ENCODE measurements around the gene CHMP2A. TPM values are rescaled to one million over a fixed set of nuclear protein-coding genes. Genes with fewer than 3 reads are reported as not detected.
"Not testable (repeated sequence)": the region's sequence is repeated elsewhere in the genome, so short reads cannot be mapped to it uniquely, and the experiment has no call there.

The CHMP2A gene
- total and polyA plus RNA-seq, 10 of the 15 experiments (the other 5 are each of a cell fraction or from before 2014, with no cell fraction given) = 69.5 to 172 (median 109) TPM

DNA sequence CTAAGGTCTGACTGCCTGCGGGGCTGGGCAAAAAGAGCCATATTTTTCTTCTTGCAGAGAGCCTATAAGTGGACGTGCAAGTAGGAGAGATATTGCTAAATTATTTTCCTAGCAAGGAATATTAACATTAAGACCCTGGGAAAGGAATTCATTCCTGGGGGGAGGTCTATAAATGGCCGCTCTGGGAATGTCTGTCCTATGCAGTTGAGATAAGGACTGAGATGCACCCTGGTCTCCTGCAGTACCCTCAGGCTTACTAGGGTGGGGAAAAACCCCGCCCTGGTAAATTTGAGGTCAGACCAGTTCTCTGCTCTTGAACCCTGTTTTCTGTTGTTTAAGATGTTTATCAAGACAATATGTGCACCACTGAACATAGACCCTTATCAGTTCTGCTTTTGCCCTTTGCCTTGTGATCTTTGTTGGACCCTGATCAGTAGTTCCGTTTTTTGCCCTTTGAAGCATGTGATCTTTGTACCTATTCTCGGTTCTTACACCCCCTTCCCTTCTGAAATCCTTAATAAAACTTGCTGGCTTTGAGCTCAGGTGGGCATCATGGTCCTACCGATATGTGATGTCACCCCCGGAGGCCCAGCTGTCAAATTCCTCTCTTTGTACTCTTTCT lies 47.2 kb downstream of the CHMP2A start:
- H2AFZ ChIP-seq (ENCODE audit: control insufficient read depth, low read depth, low read length); H4K20me1 ChIP-seq (ENCODE audit: control insufficient read depth, insufficient read depth); H3K36me3 ChIP-seq (ENCODE audit: control insufficient read depth in 2 of 2, insufficient read depth in 2 of 2, low read length in 1 of 2); FAIRE-seq; BruUV-seq (replicated peaks); DNase-seq (ENCODE audit: low read depth, low spot score); CTCF ChIA-PET; ATAC-seq; H3K27ac ChIP-seq (ENCODE audit: control insufficient read depth, insufficient read depth); H3K27me3 ChIP-seq (replicated peaks in 1 of 2; ENCODE audit: control insufficient read depth in 2 of 2, insufficient read depth in 2 of 2, low read length in 1 of 2); in situ Hi-C loops (cut with MboI); H3K9me3 ChIP-seq (replicated peaks; ENCODE audit: control insufficient read depth, insufficient read depth, low read length); intact Hi-C loops (cut with micrococcal nuclease; ENCODE audit: unreplicated experiment); H3K4me1 ChIP-seq (ENCODE audit: control insufficient read depth, insufficient read depth, low read length); H3K4me2 ChIP-seq (ENCODE audit: control insufficient read depth, insufficient read depth); SMC1A ChIA-PET (ENCODE audit: uncharacterized antibody, unreplicated experiment); H3K4me3 ChIP-seq; RAD21 ChIA-PET (ENCODE audit: unreplicated experiment); H3K79me2 ChIP-seq (ENCODE audit: control insufficient read depth, insufficient read depth, low read length); H3K9ac ChIP-seq (ENCODE audit: control insufficient read depth, insufficient read depth, low read length); POLR2A ChIA-PET: not testable (repeated sequence)
- WGBS (ENCODE audit: insufficient coverage, insufficient replicate concordance, low lambda C conversion rate, missing lambda C conversion rate) = 63% methylated on average over 8 of the region's 8 CpGs

Small RNA genes lying within 50 kb of the gene (microRNA-seq; reads per million reads assigned to microRNA genes)
- 1.1 reads per million for gene MIR6807

Small RNA genes lying within 50 kb of the gene (small RNA-seq; reads per million reads assigned to genes)
- gene MIR6807 (0.70 reads per million, percentile 19 among the genes with 10 or more reads in this experiment), gene RN7SL525P (not detected)

Other genes starting within 250 kb of the CHMP2A start
Only the 7 nearest of the 17 such genes appear.
- gene ZNF324, start 88.0 kb downstream of the CHMP2A start, total RNA-seq (2014; rRNA removed) = 10.6 and 13.9 TPM in 2 replicates
- gene ZNF324, start 88.0 kb downstream of the CHMP2A start, total RNA-seq (2014; rRNA removed; fragmentation: Illumina TruSeq; extraction: Trizol) = 5.0 and 5.9 TPM in 2 replicates
- gene ZNF324, start 88.0 kb downstream of the CHMP2A start, total RNA-seq (2021) = 12.1 and 12.9 TPM in 2 replicates
- gene ZNF324, start 88.0 kb downstream of the CHMP2A start, polyA plus RNA-seq (2011; rRNA removed) = 2.8 and 5.7 TPM in 2 replicates
- 3.1 and 3.5 TPM in 2 replicates for gene ZNF324, start 88.0 kb downstream of the CHMP2A start, polyA plus RNA-seq (2014; fragmentation: Illumina TruSeq; extraction: Trizol)
- 1 to 10 TPM in 1 of 2 experiments, under 1 TPM in 1; 0.71 to 2.1 TPM for gene ZNF324, start 88.0 kb downstream of the CHMP2A start, polyA plus RNA-seq (2014; fragmentation: Nextera tagmentation; extraction: Ambion mirVana)
- 8.1 and 9.5 TPM in 2 replicates for gene ZNF324, start 88.0 kb downstream of the CHMP2A start, polyA plus RNA-seq (2014; rRNA removed)
- 1 to 10 TPM; 8.5 to 9.0 TPM for gene ZNF324, start 88.0 kb downstream of the CHMP2A start, polyA plus RNA-seq (2016; fragmentation: Nextera tagmentation; extraction: Ambion mirVana)
- gene ZNF446, start 78.8 kb downstream of the CHMP2A start, total RNA-seq (2014; rRNA removed) = 6.5 and 6.9 TPM in 2 replicates
- 2.3 and 2.5 TPM in 2 replicates for gene ZNF446, start 78.8 kb downstream of the CHMP2A start, total RNA-seq (2014; rRNA removed; fragmentation: Illumina TruSeq; extraction: Trizol)
- gene ZNF446, start 78.8 kb downstream of the CHMP2A start, total RNA-seq (2021) = 5.6 and 6.0 TPM in 2 replicates
- 1.1 and 3.5 TPM in 2 replicates for gene ZNF446, start 78.8 kb downstream of the CHMP2A start, polyA plus RNA-seq (2011; rRNA removed)
- 0.63 and 1.6 TPM in 2 replicates for gene ZNF446, start 78.8 kb downstream of the CHMP2A start, polyA plus RNA-seq (2014; fragmentation: Illumina TruSeq; extraction: Trizol)
- under 1 TPM; 0.14 to 0.49 TPM for gene ZNF446, start 78.8 kb downstream of the CHMP2A start, polyA plus RNA-seq (2014; fragmentation: Nextera tagmentation; extraction: Ambion mirVana)
- gene ZNF446, start 78.8 kb downstream of the CHMP2A start, polyA plus RNA-seq (2014; rRNA removed) = 5.3 and 5.8 TPM in 2 replicates
- 1 to 10 TPM; 4.7 to 5.7 TPM for gene ZNF446, start 78.8 kb downstream of the CHMP2A start, polyA plus RNA-seq (2016; fragmentation: Nextera tagmentation; extraction: Ambion mirVana)
- 48.4 and 57.2 TPM in 2 replicates for gene SLC27A5, start 43.1 kb downstream of the CHMP2A start, total RNA-seq (2014; rRNA removed)
- 25.7 and 26.8 TPM in 2 replicates for gene SLC27A5, start 43.1 kb downstream of the CHMP2A start, total RNA-seq (2014; rRNA removed; fragmentation: Illumina TruSeq; extraction: Trizol)
- 31.2 and 31.5 TPM in 2 replicates for gene SLC27A5, start 43.1 kb downstream of the CHMP2A start, total RNA-seq (2021)
- gene SLC27A5, start 43.1 kb downstream of the CHMP2A start, polyA plus RNA-seq (2011; rRNA removed) = 13.7 and 32.0 TPM in 2 replicates
- gene SLC27A5, start 43.1 kb downstream of the CHMP2A start, polyA plus RNA-seq (2014; fragmentation: Illumina TruSeq; extraction: Trizol) = 5.7 and 21.2 TPM in 2 replicates
- 100 to 1,000 TPM; 113 to 127 TPM for gene SLC27A5, start 43.1 kb downstream of the CHMP2A start, polyA plus RNA-seq (2014; fragmentation: Nextera tagmentation; extraction: Ambion mirVana)
- gene SLC27A5, start 43.1 kb downstream of the CHMP2A start, polyA plus RNA-seq (2014; rRNA removed) = 55.7 and 62.9 TPM in 2 replicates
- 10 to 100 TPM; 25.8 to 28.6 TPM for gene SLC27A5, start 43.1 kb downstream of the CHMP2A start, polyA plus RNA-seq (2016; fragmentation: Nextera tagmentation; extraction: Ambion mirVana)
- gene ZBTB45, start 35.3 kb downstream of the CHMP2A start, total RNA-seq (2014; rRNA removed) = 4.5 and 6.1 TPM in 2 replicates
- gene ZBTB45, start 35.3 kb downstream of the CHMP2A start, total RNA-seq (2014; rRNA removed; fragmentation: Illumina TruSeq; extraction: Trizol) = 1.2 and 1.7 TPM in 2 replicates
- 12.7 and 17.2 TPM in 2 replicates for gene ZBTB45, start 35.3 kb downstream of the CHMP2A start, total RNA-seq (2021)
- gene ZBTB45, start 35.3 kb downstream of the CHMP2A start, polyA plus RNA-seq (2011; rRNA removed) = 0.72 and 2.4 TPM in 2 replicates
- 0.13 and 1.2 TPM in 2 replicates for gene ZBTB45, start 35.3 kb downstream of the CHMP2A start, polyA plus RNA-seq (2014; fragmentation: Illumina TruSeq; extraction: Trizol)
- under 1 TPM; 0.29 to 0.33 TPM for gene ZBTB45, start 35.3 kb downstream of the CHMP2A start, polyA plus RNA-seq (2014; fragmentation: Nextera tagmentation; extraction: Ambion mirVana)
- 7.7 and 8.0 TPM in 2 replicates for gene ZBTB45, start 35.3 kb downstream of the CHMP2A start, polyA plus RNA-seq (2014; rRNA removed)
- gene ZBTB45, start 35.3 kb downstream of the CHMP2A start, polyA plus RNA-seq (2016; fragmentation: Nextera tagmentation; extraction: Ambion mirVana) = 10 to 100 TPM; 13.9 to 14.3 TPM
- 569 and 650 TPM in 2 replicates for gene TRIM28, start 11.0 kb downstream of the CHMP2A start, total RNA-seq (2014; rRNA removed)
- 256 and 311 TPM in 2 replicates for gene TRIM28, start 11.0 kb downstream of the CHMP2A start, total RNA-seq (2014; rRNA removed; fragmentation: Illumina TruSeq; extraction: Trizol)
- 492 and 503 TPM in 2 replicates for gene TRIM28, start 11.0 kb downstream of the CHMP2A start, total RNA-seq (2021)
- 167 and 420 TPM in 2 replicates for gene TRIM28, start 11.0 kb downstream of the CHMP2A start, polyA plus RNA-seq (2011; rRNA removed)
- 147 and 280 TPM in 2 replicates for gene TRIM28, start 11.0 kb downstream of the CHMP2A start, polyA plus RNA-seq (2014; fragmentation: Illumina TruSeq; extraction: Trizol)
- 10 to 100 TPM in 1 of 2 experiments, 1 to 10 TPM in 1; 5.0 to 32.5 TPM for gene TRIM28, start 11.0 kb downstream of the CHMP2A start, polyA plus RNA-seq (2014; fragmentation: Nextera tagmentation; extraction: Ambion mirVana)
- 363 and 502 TPM in 2 replicates for gene TRIM28, start 11.0 kb downstream of the CHMP2A start, polyA plus RNA-seq (2014; rRNA removed)
- gene TRIM28, start 11.0 kb downstream of the CHMP2A start, polyA plus RNA-seq (2016; fragmentation: Nextera tagmentation; extraction: Ambion mirVana) = 10 to 100 TPM; 82.9 to 91.1 TPM
- gene UBE2M, start 3.5 kb upstream of the CHMP2A start, total RNA-seq (2014; rRNA removed) = 68.6 and 95.2 TPM in 2 replicates
- gene UBE2M, start 3.5 kb upstream of the CHMP2A start, total RNA-seq (2014; rRNA removed; fragmentation: Illumina TruSeq; extraction: Trizol) = 61.7 and 66.8 TPM in 2 replicates
- 100 and 105 TPM in 2 replicates for gene UBE2M, start 3.5 kb upstream of the CHMP2A start, total RNA-seq (2021)
- 55.6 and 92.7 TPM in 2 replicates for gene UBE2M, start 3.5 kb upstream of the CHMP2A start, polyA plus RNA-seq (2011; rRNA removed)
- gene UBE2M, start 3.5 kb upstream of the CHMP2A start, polyA plus RNA-seq (2014; fragmentation: Illumina TruSeq; extraction: Trizol) = 105 and 127 TPM in 2 replicates
- 1 to 10 TPM; 1.4 to 1.7 TPM for gene UBE2M, start 3.5 kb upstream of the CHMP2A start, polyA plus RNA-seq (2014; fragmentation: Nextera tagmentation; extraction: Ambion mirVana)
- 81.0 and 87.0 TPM in 2 replicates for gene UBE2M, start 3.5 kb upstream of the CHMP2A start, polyA plus RNA-seq (2014; rRNA removed)
- gene UBE2M, start 3.5 kb upstream of the CHMP2A start, polyA plus RNA-seq (2016; fragmentation: Nextera tagmentation; extraction: Ambion mirVana) = 10 to 100 TPM in 1 of 2 experiments, 1 to 10 TPM in 1; 9.6 to 11.3 TPM
- 6.9 and 7.7 TPM in 2 replicates for gene MZF1, start 18.2 kb upstream of the CHMP2A start, total RNA-seq (2014; rRNA removed)
- gene MZF1, start 18.2 kb upstream of the CHMP2A start, total RNA-seq (2014; rRNA removed; fragmentation: Illumina TruSeq; extraction: Trizol) = 3.3 and 3.6 TPM in 2 replicates
- 9.1 and 12.4 TPM in 2 replicates for gene MZF1, start 18.2 kb upstream of the CHMP2A start, total RNA-seq (2021)
- gene MZF1, start 18.2 kb upstream of the CHMP2A start, polyA plus RNA-seq (2011; rRNA removed) = 7.4 and 9.3 TPM in 2 replicates
- 6.0 and 6.8 TPM in 2 replicates for gene MZF1, start 18.2 kb upstream of the CHMP2A start, polyA plus RNA-seq (2014; fragmentation: Illumina TruSeq; extraction: Trizol)
- gene MZF1, start 18.2 kb upstream of the CHMP2A start, polyA plus RNA-seq (2014; fragmentation: Nextera tagmentation; extraction: Ambion mirVana) = under 1 TPM; 0.38 to 0.64 TPM
- gene MZF1, start 18.2 kb upstream of the CHMP2A start, polyA plus RNA-seq (2014; rRNA removed) = 14.7 and 16.6 TPM in 2 replicates
- gene MZF1, start 18.2 kb upstream of the CHMP2A start, polyA plus RNA-seq (2016; fragmentation: Nextera tagmentation; extraction: Ambion mirVana) = 1 to 10 TPM; 6.8 to 7.6 TPM

Measured in GM12878 (cell line).